ENCODE data around the gene ATG4B. TPM values are rescaled to one million over a fixed set of nuclear protein-coding genes. Genes with fewer than 3 reads are reported as not detected.

Gene ATG4B
- total RNA-seq (ENCODE audit: low replicate concordance): 70.1 and 97.0 TPM in 2 replicates

GRCh38 chr2:241637018-241637794 lies at the start of gene ATG4B, which contains the start of gene THAP4:
Gene ATG4B, plus strand, starts transcription at chr2:241637693. Its CDS starts 22 bp downstream, at chr2:241637715.
Gene THAP4, minus strand, starts transcription at chr2:241637158. Its CDS starts 141 bp downstream, at chr2:241637017.

GRCh38 chr2:241686650-241687425 lies 49.3 kb downstream of the ATG4B start, which contains the start of gene DTYMK:
Gene DTYMK, minus strand, starts transcription at chr2:241686815. Its CDS starts 32 bp downstream, at chr2:241686783.

DNA sequence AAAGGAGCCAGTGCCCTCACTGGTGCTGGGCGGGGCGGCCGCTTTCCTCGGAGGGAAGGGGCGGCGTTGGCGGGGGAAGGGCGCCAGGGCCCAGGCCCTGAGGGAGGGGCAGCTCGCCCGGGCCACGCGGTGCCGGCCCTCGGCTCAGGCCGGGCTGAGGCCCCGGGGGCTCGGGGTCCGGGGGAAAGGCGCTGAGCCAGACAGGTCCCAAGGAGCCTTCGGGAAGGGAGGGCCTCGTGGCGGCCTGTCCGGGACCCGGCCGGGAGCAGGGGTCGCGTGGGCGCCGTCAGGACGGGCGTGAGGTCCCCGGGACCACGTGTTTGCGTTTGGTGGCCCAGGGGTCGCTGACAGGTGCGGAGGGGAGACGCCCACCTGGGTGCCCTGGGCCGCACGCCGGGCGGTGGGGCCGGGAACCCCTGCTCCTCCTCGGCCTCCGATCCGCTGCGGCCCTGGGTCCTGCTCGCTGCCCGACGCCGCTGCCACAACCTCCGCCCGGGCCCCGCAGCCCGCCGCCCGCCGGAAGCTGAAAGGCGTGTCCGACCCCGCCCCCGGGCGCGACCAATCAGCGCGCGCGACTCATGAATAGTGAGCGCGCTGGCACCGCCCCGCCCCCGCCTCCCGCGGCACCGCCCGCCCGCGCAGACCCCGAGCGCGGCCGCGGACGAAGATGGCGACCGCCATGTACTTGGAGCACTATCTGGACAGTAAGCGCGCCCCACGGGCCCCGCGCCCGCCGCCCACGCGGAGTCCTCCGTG lies 64.1 kb downstream of the ATG4B start, which contains the start of gene ING5:
ING5 (plus strand) TSS at position 641 of the 756 bp plus-strand sequence; CDS start at position 668, 27 bp downstream.

Other genes starting within 250 kb of the ATG4B start
- gene STK25, start 129.1 kb upstream of the ATG4B start, total RNA-seq (ENCODE audit: low replicate concordance): 181 and 244 TPM in 2 replicates
- gene BOK, start 78.9 kb upstream of the ATG4B start, total RNA-seq (ENCODE audit: low replicate concordance): 4.9 and 13.5 TPM in 2 replicates
- gene THAP4, start 535 bp upstream of the ATG4B start, total RNA-seq (ENCODE audit: low replicate concordance): 37.7 and 44.8 TPM in 2 replicates
- 8.2 and 20.8 TPM in 2 replicates for gene DTYMK, start 49.1 kb downstream of the ATG4B start, total RNA-seq (ENCODE audit: low replicate concordance)
- 16.3 and 31.9 TPM in 2 replicates for gene ING5, start 64.3 kb downstream of the ATG4B start, total RNA-seq (ENCODE audit: low replicate concordance)
- 15.3 and 17.8 TPM in 2 replicates for gene D2HGDH, start 96.9 kb downstream of the ATG4B start, total RNA-seq (ENCODE audit: low replicate concordance)
- gene GAL3ST2, start 139.1 kb downstream of the ATG4B start, total RNA-seq (ENCODE audit: low replicate concordance): 0.23 TPM in 1 of 2 replicates, not detected in the other
- not detected in 2 replicates for gene NEU4, start 171.5 kb downstream of the ATG4B start, total RNA-seq (ENCODE audit: low replicate concordance)
- not detected in 2 replicates for gene PDCD1, start 221.2 kb downstream of the ATG4B start, total RNA-seq (ENCODE audit: low replicate concordance)
- not detected in 2 replicates for gene RTP5, start 232.0 kb downstream of the ATG4B start, total RNA-seq (ENCODE audit: low replicate concordance)

All from smooth muscle cell of the coronary artery (primary cell).